A549 (cell line): ENCODE results near the gene RBM6.

Experiments used
- CTCF ChIP-seq: fragments of >200 bp; sonication (Bioruptor Twin); formaldehyde crosslinking; IDR thresholded peaks from 3 replicates; pipeline ENCODE4 v1.5.1; 2016
- KDM5A ChIP-seq: fragments of 200-600 bp; sonication (generic); IDR thresholded peaks from 2 replicates; pipeline ENCODE4 v1.6.1; 2016; ENCODE audit warnings: antibody characterized with exemption, mild to moderate bottlenecking
- RAD21 ChIP-seq, 2 experiments: fragments of >200 bp in 1 of 2; sonication (Bioruptor Twin) in 1 of 2; formaldehyde crosslinking in 1 of 2; IDR thresholded peaks in 1 of 2; conservative IDR thresholded peaks in 1 of 2; 2 replicates in 1 of 2; 3 replicates in 1 of 2; pipeline ENCODE4 v1.6.1; 2012 to 2018; ENCODE audit warnings: inconsistent platforms in 1 of 2
- SMC3 ChIP-seq: fragments of >200 bp; sonication (Bioruptor Twin); formaldehyde crosslinking; IDR thresholded peaks from 3 replicates; pipeline ENCODE4 v1.6.1; 2018; ENCODE audit warnings: inconsistent platforms
- TF ChIP-seq, protein P1 (sequence below): fragments of 250-450 bp; sonication (Bioruptor Pico); IDR thresholded peaks from 2 replicates; pipeline ENCODE4 v1.5.0; 2020; ENCODE audit warnings: low read depth, mild to moderate bottlenecking, moderate library complexity

GRCh38 chr3:50068134-50068533, 128.2 kb downstream of the RBM6 start:
- TF ChIP-seq CTCF (no peak), KDM5A (no peak), RAD21 (conservative IDR thresholded peaks at IDR 0.05 in 1 of 2, IDR thresholded peaks at IDR 0.05 in 1 of 2) (no peak), SMC3 (no peak)
- TF ChIP-seq, protein P1, sequence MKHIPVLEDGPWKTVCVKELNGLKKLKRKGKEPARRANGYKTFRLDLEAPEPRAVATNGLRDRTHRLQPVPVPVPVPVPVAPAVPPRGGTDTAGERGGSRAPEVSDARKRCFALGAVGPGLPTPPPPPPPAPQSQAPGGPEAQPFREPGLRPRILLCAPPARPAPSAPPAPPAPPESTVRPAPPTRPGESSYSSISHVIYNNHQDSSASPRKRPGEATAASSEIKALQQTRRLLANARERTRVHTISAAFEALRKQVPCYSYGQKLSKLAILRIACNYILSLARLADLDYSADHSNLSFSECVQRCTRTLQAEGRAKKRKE (CRISPR knock-in tag): no peak
